Trophoblast cell (in vitro differentiated cells and primary cell): ENCODE data around the gene DOCK11.
"Not testable (repeated sequence)": the region's sequence is repeated elsewhere in the genome, so short reads cannot be mapped to it uniquely, and the experiment has no call there.

ENCODE experiments used
- DNase-seq, 2 donors: peaks; one replicate each; pipeline ENCODE4 v3.0.0-alpha.2; 2016
- H2AFZ ChIP-seq: 2 replicates; pipeline ENCODE4 v1.6.1; 2013; ENCODE audit warnings: low read length, moderate library complexity, mild to moderate bottlenecking; ENCODE audit not compliant: insufficient read depth, poor library complexity
- H2AK5ac ChIP-seq: 2 replicates; pipeline ENCODE4 v1.6.1; 2013; ENCODE audit warnings: mild to moderate bottlenecking, low read length
- H2BK120ac ChIP-seq: 2 replicates; pipeline ENCODE4 v1.6.1; 2013; ENCODE audit warnings: low read length, mild to moderate bottlenecking, moderate library complexity; ENCODE audit not compliant: insufficient read depth, poor library complexity
- H2BK12ac ChIP-seq: 2 replicates; pipeline ENCODE4 v1.6.1; 2013; ENCODE audit warnings: mild to moderate bottlenecking, low read length, moderate library complexity
- H2BK5ac ChIP-seq: 2 replicates; pipeline ENCODE4 v1.6.1; 2013; ENCODE audit warnings: low read length, low read depth, moderate library complexity, mild to moderate bottlenecking; ENCODE audit not compliant: poor library complexity
- H3K14ac ChIP-seq: 2 replicates; pipeline ENCODE4 v1.6.1; 2013; ENCODE audit warnings: mild to moderate bottlenecking, low read length
- H3K18ac ChIP-seq: 2 replicates; pipeline ENCODE4 v1.6.1; 2013; ENCODE audit warnings: mild to moderate bottlenecking, low read length
- H3K23ac ChIP-seq: 2 replicates; pipeline ENCODE4 v1.6.1; 2013; ENCODE audit warnings: low read length
- H3K27ac ChIP-seq: 2 replicates; pipeline ENCODE4 v1.5.1; 2013; ENCODE audit warnings: low read depth, mild to moderate bottlenecking, inconsistent platforms, low read length, moderate library complexity
- H3K27me3 ChIP-seq: 2 replicates; pipeline ENCODE4 v1.6.1; 2013; ENCODE audit warnings: inconsistent platforms, mild to moderate bottlenecking, low read length, moderate library complexity; ENCODE audit not compliant: insufficient read depth
- H3K36me3 ChIP-seq, 2 experiments: 1 replicate in 1 of 2; 2 replicates in 1 of 2; pipeline ENCODE4 v1.6.1; 2013; ENCODE audit warnings: low read length in 2 of 2, mild to moderate bottlenecking in 2 of 2, moderate library complexity in 1 of 2; ENCODE audit not compliant: insufficient read depth in 2 of 2, control insufficient read depth in 1 of 2
- H3K4ac ChIP-seq: 2 replicates; pipeline ENCODE4 v1.6.1; 2013; ENCODE audit warnings: low read depth, mild to moderate bottlenecking, low read length, moderate library complexity
- H3K4me1 ChIP-seq, 2 experiments: 1 replicate in 1 of 2; 2 replicates in 1 of 2; pipeline ENCODE4 v1.6.1; 2013; ENCODE audit warnings: low read length in 2 of 2, mild to moderate bottlenecking in 2 of 2, moderate library complexity in 1 of 2; ENCODE audit not compliant: insufficient read depth in 2 of 2, control insufficient read depth in 1 of 2
- H3K4me2 ChIP-seq: 2 replicates; pipeline ENCODE4 v1.6.1; 2013; ENCODE audit warnings: inconsistent platforms, mild to moderate bottlenecking, low read length, moderate library complexity
- H3K4me3 ChIP-seq: 2 replicates; pipeline ENCODE4 v1.5.1; 2013; ENCODE audit warnings: mild to moderate bottlenecking, low read depth, low read length, inconsistent platforms
- H3K79me1 ChIP-seq: one replicate; pipeline ENCODE4 v1.6.1; 2013; ENCODE audit warnings: low read length
- H3K79me2 ChIP-seq: 2 replicates; pipeline ENCODE4 v1.6.1; 2013; ENCODE audit warnings: low read length, mild to moderate bottlenecking; ENCODE audit not compliant: control insufficient read depth, insufficient read depth, poor library complexity
- H3K9ac ChIP-seq: 2 replicates; pipeline ENCODE4 v1.6.1; 2013; ENCODE audit warnings: mild to moderate bottlenecking, low read length
- H3K9me3 ChIP-seq: 2 replicates; pipeline ENCODE4 v1.6.1; 2013; ENCODE audit warnings: low read depth, mild to moderate bottlenecking, control low read depth, inconsistent platforms, low read length; ENCODE audit not compliant: insufficient read depth
- H4K12ac ChIP-seq: 2 replicates; pipeline ENCODE4 v1.6.1; 2013; ENCODE audit warnings: low read depth, mild to moderate bottlenecking, low read length, moderate library complexity
- H4K8ac ChIP-seq: 2 replicates; pipeline ENCODE4 v1.6.1; 2013; ENCODE audit warnings: low read depth, mild to moderate bottlenecking, low read length, moderate library complexity
- H4K91ac ChIP-seq: one replicate; pipeline ENCODE4 v1.6.1; 2013; ENCODE audit warnings: low read depth, mild to moderate bottlenecking, low read length, moderate library complexity
- WGBS: extraction: QIAGEN DNeasy Blood & Tissue Kit; methylation state at CpG from one replicate; pipeline ENCODE4 v1.1.7; 2013; ENCODE audit warnings: missing lambda C conversion rate; ENCODE audit not compliant: insufficient read length, insufficient coverage; ENCODE audit errors: extremely low coverage; 5-methylcytosine and 5-hydroxymethylcytosine counted together

DOCK11 gene

GRCh38 chrX:118475903-118476302, 19.7 kb upstream of the DOCK11 start:
- H2AK5ac ChIP-seq = no peak overlapping the region
- peak; percentile 43 to 66 for DNase-seq
- H3K79me1 ChIP-seq = no peaks in the 10 kb centered on the region

DNA sequence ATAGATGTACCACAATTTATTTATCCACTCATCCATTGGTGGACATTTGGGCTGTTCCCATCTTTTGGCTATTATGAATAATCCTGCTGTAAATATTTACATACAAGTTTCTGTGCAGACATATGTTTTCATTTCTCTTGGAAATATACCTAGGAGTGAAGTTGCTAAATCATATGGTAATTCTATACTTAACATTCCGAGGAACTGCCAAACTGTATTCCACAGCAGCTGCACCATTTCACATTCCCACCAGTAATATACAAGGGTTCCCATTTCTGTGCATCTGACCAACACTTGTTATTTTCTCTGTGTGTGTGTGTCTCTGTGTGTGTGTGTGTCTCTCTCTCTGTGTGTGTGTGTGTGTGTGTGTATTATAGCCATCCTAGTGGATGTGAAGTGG, 15.4 kb upstream of the DOCK11 start:
- H4K8ac ChIP-seq = no peak overlapping the region
- H3K9me3 ChIP-seq = no peaks in the 10 kb centered on the region
- no peak overlapping the region for H2AFZ ChIP-seq
- H3K4ac ChIP-seq = no peak overlapping the region
- H3K18ac ChIP-seq = no peak overlapping the region
- H3K79me1 ChIP-seq = no peaks in the 10 kb centered on the region
- no peaks in the 10 kb centered on the region for H3K36me3 ChIP-seq
- H4K12ac ChIP-seq = no peak overlapping the region
- no peak for DNase-seq
- no CpG with 5 or more reads among the region's 1 CpG for WGBS
- no peak overlapping the region for H3K4me2 ChIP-seq
- H3K23ac ChIP-seq = no peak overlapping the region
- no peak overlapping the region for H2BK120ac ChIP-seq
- no peak overlapping the region for H2BK12ac ChIP-seq
- H3K27me3 ChIP-seq = no peaks in the 10 kb centered on the region
- no peaks in the 10 kb centered on the region for H3K79me2 ChIP-seq
- no peak overlapping the region for H3K4me3 ChIP-seq
- H3K14ac ChIP-seq = no peak overlapping the region
- H3K27ac ChIP-seq = no peak overlapping the region
- no peak overlapping the region for H2AK5ac ChIP-seq
- no peak overlapping the region for H4K91ac ChIP-seq
- H3K9ac ChIP-seq = no peak overlapping the region
- peaks cover 0 to 3% of the 10 kb centered on the region in 2 experiments for H3K4me1 ChIP-seq
- H2BK5ac ChIP-seq = no peak overlapping the region

More at GRCh38 chrX:118475903-118476302, 19.7 kb upstream of the DOCK11 start:
- peaks cover 0 to 3% of the 10 kb centered on the region in 2 experiments for H3K4me1 ChIP-seq
- H3K4me2 ChIP-seq = no peak overlapping the region
- H2BK12ac ChIP-seq = no peak overlapping the region
- H3K27ac ChIP-seq = no peak overlapping the region
- H3K18ac ChIP-seq = no peak overlapping the region
- no peak overlapping the region for H3K9ac ChIP-seq
- H2BK120ac ChIP-seq = no peak overlapping the region
- H3K36me3 ChIP-seq = no peaks in the 10 kb centered on the region
- no peak overlapping the region for H2BK5ac ChIP-seq
- no CpG with 5 or more reads among the region's 4 CpGs for WGBS
- H3K4ac ChIP-seq = no peak overlapping the region
- H3K4me3 ChIP-seq = no peak overlapping the region
- no peak overlapping the region for H3K23ac ChIP-seq
- H4K8ac ChIP-seq = no peak overlapping the region
- H3K27me3 ChIP-seq = no peaks in the 10 kb centered on the region
- no peak overlapping the region for H3K14ac ChIP-seq
- no peaks in the 10 kb centered on the region for H3K9me3 ChIP-seq
- H3K79me2 ChIP-seq = no peaks in the 10 kb centered on the region
- no peak overlapping the region for H4K12ac ChIP-seq
- H4K91ac ChIP-seq = no peak overlapping the region
- H2AFZ ChIP-seq = no peak overlapping the region

GRCh38 chrX:118482384-118482783, 13.2 kb upstream of the DOCK11 start:
- not testable (repeated sequence) for H3K36me3 ChIP-seq, H2AFZ ChIP-seq, H3K9ac ChIP-seq, H3K27ac ChIP-seq, H3K27me3 ChIP-seq, H3K79me2 ChIP-seq, H2BK12ac ChIP-seq, H3K18ac ChIP-seq, H4K12ac ChIP-seq, H4K91ac ChIP-seq, H3K14ac ChIP-seq, H4K8ac ChIP-seq, H2BK120ac ChIP-seq, H3K4me1 ChIP-seq, H3K4ac ChIP-seq, H3K9me3 ChIP-seq, H3K23ac ChIP-seq, H3K4me2 ChIP-seq, H2AK5ac ChIP-seq, H3K79me1 ChIP-seq, H2BK5ac ChIP-seq, H3K4me3 ChIP-seq
- whole genome bisulfite sequencing = no CpG with 5 or more reads among the region's 4 CpGs
- peak; percentile 71 to 74 for DNase-seq

DNA sequence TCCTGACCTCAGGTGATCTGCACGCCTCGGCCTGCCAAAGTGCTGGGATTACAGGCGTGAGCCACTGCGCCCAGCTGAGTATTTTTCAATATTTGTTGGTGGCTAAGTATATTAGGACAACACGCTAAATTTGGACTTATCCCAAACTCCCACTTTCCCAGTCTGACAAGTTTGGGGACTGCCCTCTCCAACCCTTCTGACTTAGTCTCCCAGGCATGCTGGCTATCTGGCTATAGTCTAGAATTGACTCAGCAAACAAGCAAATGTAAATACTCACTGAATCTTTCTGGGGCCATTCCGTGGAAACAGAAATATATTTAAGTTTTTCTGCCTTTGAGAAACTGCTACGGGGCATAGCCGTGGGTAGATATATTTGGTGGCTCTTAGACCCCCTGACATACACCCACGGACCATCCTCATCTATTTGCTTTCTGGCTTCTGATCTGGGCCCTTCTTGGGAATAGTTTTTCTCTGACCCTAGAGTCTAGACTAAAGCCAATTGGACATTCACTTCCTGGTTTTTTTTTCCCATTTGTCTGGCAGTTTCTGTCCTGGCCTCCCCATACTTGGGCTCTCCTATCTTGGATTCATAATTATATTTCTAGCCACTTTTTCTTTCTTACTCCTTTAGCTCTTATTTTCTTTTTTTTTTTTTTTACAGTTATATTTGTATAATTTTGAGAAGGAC, 11.3 kb upstream of the DOCK11 start:
- H3K14ac ChIP-seq = no peak overlapping the region
- H3K23ac ChIP-seq = no peak overlapping the region
- H3K4me3 ChIP-seq = no peak overlapping the region
- H2BK120ac ChIP-seq = no peak overlapping the region
- no peak overlapping the region for H2AK5ac ChIP-seq
- H3K4me1 ChIP-seq = no peaks in the 10 kb centered on the region
- H3K18ac ChIP-seq = no peak overlapping the region
- no peak overlapping the region for H2BK12ac ChIP-seq
- no peak overlapping the region for H2AFZ ChIP-seq
- no peaks in the 10 kb centered on the region for H3K79me2 ChIP-seq
- no peak overlapping the region for H3K27ac ChIP-seq
- H3K4me2 ChIP-seq = no peak overlapping the region
- peak; percentile 17 to 63 for DNase-seq
- H3K36me3 ChIP-seq = no peaks in the 10 kb centered on the region
- H4K91ac ChIP-seq = no peak overlapping the region
- no peak overlapping the region for H3K9ac ChIP-seq
- no CpG with 5 or more reads among the region's 9 CpGs for WGBS
- H4K12ac ChIP-seq = no peak overlapping the region
- no peaks in the 10 kb centered on the region for H3K9me3 ChIP-seq
- no peaks in the 10 kb centered on the region for H3K79me1 ChIP-seq
- no peak overlapping the region for H3K4ac ChIP-seq
- H3K27me3 ChIP-seq = no peaks in the 10 kb centered on the region
- peak overlapping the region; percentile 19 for H4K8ac ChIP-seq
- no peak overlapping the region for H2BK5ac ChIP-seq
